Astrocyte of the hippocampus (primary cell): Measurements from ENCODE around the gene MCFD2.
"Not testable (repeated sequence)": the region's sequence is repeated elsewhere in the genome, so short reads cannot be mapped to it uniquely, and the experiment has no call there.

Experiments used
- DNase-seq: peaks from one replicate; pipeline ENCODE4 v3.0.0; 2011; ENCODE audit warnings: low read depth, low spot score

The MCFD2 gene

DNA sequence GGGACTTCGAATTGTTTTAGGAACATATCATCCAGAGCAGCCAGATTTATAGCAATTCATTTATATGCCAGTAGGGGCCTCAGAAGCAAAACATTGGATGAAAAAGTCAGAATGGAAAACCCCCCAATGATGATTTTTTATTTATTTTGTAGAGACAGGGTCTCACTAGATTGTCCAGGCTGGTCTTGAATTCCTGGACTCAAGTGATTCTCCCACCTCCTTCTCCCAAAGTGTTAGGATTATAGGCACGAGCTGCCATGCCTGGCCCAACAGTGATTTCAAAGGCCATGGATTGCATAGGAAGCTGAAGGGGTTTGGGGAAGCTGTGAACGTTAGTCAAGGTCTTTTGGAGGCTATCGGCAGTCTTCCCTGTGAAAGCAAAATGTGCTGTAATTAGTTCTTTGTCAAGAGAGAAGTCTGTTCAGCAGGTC lies 21.9 kb upstream of the MCFD2 start:
- peak; percentile 7 for DNase-seq

DNA sequence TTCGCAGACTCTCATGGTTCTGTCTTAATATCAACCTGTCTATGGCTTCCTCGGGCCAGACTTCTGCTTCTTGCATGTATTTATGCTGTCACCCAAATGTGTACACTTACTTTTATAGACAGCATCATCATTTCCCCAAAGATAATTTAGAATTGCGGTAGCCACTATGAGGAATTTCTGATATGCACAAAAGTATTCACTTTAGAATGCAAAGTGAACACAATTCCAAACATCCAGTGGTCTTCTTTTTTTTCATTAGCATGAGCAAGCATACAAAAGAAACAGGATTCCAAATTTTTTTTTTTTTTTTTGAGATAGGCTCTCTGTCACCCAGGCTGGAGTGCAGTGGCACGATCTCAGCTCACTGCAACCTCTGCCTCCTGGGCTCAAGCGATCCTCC lies 21.0 kb upstream of the MCFD2 start:
- peak; percentile 7 for DNase-seq

DNA sequence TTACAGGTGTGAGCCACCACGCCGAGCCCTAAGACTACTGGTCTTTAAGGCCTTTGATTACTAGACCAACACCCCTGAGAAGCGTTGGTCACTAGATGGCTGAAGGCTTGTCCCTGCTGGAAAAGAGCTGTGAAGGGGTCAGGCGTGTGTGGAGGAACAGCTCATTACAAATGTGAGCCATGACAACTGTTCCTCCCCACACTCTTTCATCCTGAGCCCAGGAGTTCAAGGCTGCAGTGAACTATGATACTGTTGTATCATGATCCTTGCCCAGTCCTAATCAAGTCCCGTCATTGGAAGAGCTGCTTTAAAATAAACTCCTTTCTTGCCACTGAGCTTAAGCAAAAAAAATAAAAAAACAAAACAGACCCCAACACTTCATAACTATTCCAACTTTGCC lies 19.5 kb upstream of the MCFD2 start:
- no peak for DNase-seq

DNA sequence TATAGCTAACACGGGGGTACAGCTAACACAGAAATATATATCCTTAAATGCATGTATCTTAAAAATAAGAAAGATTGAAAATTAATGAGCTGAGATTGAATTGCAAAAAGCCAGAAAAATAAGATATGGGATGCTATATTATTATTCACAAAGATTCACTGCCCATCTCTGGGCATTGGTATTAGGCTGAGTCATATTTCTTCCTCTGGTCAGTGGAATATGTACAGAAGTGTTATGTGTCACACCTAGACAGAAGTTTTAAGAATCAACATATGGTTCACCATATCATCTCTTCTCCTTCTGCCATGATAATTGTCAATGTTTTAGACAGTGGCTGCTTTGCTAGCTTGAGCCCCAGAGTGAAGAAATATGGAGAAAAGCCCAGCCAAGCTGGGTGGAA lies 14.0 kb upstream of the MCFD2 start:
- no peak for DNase-seq

DNA sequence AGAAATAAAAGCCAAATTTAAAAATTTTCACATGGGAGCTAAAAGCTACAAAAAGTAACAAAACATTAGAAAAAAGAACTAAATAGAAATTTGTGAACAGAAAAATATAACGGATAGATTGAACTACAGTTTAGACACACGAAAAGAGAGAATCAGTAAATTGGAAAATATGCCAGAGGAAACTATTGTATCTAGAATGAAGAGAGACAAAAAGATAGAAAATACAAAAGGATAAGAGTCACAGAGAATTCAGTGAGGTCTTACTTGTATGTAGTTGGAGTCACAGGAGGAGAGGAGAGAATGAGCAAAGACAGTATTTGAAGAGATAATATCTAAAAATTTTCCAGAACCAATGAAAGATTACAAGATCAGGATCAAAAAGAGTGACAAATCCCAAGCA lies 11.3 kb upstream of the MCFD2 start:
- DNase-seq = no peak

DNA sequence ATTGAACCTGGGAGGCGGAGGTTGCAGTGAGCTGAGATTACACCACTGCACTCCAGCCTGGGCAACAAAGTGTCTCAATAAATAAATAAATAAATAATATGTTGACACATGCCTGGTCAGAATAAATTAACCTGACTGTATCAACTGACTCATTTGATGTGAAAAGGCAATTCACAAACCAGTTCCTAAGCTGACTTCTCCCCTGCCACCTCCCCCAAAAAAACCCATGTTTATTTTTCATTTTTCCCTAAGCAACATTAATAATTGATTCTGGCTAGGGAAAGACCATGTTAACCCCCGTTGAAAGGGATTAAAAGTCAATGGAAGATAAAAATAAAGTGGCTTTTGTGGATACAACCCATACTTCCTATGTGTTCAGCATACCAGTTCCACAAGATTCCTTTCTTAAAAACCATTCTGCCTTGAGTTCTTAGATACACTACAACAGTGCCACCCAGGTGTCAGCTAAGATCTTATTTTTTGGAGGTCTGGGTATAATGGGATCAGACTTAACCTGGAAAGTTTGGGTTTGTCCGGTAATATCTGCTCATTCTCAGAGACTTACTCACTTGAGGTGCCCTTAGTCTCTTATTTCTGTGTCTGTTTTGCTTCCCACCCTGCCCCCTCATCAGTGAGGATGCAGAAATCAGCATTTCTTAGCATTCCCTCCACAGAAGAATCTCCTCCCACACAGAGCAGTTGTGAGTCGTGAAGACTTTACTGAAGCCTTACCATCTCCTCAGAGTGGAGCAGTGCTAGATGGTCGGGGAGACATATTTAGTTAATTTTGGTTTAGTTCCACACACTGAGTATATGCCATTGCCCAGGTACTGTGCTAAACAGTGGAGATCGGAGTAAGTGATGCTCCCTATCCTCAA lies 10.1 kb upstream of the MCFD2 start:
- no peak for DNase-seq

DNA sequence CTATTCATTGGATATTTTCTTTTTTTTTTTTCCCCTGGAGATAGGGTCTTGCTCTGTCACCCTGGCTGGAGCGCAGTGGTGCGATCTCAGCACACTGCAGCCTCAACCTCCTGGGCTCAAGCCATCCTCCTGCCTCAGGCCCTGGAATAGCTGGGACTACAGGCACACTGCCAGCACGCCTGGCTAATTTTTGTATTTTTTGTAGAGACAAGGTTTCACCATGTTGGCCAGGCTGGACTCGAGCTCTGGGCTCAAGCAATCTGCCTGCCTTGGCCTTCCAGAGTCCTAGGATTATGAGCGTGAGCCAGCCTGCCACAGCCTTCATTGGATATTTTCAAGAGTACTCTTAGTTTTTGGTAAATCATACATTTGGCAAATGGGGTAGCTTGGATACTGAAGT lies 9.0 kb upstream of the MCFD2 start:
- DNase-seq = no peak

DNA sequence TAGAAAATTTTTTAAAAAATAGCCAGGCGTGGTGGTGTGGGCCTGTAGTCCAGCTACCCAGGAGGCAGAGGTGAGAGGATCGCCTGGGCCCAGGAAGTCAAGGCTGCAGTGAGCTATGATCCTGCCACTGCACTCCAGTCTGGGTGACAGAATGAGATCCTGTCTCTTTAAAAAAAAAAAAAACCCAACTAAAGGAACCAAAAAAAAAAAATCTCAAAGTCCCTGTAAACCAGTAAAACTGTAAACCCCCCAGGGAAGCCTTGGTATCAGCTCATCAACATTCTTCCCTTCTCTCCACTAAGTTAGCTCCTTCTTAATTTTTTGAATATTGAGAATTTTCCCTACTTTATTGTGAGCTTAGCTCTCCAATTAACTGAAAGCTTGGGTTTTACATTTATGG lies 8.4 kb upstream of the MCFD2 start:
- DNase-seq = no peak

DNA sequence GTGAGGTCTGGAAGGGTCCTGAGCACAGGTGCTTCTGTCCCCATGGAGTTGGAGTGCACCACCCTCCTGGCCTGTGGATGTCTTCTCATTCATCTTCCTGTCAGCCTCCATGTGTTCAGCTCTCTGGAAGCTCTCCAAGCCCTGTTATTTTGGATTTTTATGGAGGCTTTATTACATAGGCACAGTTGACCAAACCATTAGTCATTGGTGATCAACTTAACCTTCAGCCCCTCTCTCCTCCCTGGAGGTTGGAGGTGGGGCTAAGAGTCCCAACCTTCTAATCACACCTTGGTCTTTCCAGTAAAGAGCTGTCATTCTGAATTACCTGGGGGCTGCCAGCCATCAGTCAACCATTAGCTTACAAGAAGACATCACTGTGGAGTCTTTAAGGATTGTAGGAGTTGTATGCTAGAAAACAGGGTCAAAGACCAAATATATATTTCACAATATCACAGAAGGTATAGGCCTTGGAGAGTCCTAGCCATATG lies 7.5 kb upstream of the MCFD2 start:
- no peak for DNase-seq

DNA sequence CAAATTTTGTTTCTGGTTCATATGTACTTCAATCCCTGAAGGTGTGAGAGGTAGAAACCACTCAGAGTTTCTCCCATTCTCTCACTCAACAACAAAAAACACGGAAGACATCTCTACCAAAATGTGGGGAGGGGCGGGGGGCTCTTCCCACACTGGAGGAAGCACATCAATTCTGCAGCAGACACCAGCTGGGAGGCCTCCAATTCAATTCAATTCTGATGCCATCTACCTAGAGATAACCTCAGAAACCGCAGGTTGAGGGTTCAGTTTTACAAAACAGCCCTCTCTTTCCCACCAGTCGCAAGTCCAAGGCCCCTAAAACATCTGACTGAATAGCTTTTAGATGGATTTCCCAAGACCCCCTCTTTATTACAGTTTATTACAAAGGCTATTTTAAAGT lies 7.0 kb upstream of the MCFD2 start:
- no peak for DNase-seq

DNA sequence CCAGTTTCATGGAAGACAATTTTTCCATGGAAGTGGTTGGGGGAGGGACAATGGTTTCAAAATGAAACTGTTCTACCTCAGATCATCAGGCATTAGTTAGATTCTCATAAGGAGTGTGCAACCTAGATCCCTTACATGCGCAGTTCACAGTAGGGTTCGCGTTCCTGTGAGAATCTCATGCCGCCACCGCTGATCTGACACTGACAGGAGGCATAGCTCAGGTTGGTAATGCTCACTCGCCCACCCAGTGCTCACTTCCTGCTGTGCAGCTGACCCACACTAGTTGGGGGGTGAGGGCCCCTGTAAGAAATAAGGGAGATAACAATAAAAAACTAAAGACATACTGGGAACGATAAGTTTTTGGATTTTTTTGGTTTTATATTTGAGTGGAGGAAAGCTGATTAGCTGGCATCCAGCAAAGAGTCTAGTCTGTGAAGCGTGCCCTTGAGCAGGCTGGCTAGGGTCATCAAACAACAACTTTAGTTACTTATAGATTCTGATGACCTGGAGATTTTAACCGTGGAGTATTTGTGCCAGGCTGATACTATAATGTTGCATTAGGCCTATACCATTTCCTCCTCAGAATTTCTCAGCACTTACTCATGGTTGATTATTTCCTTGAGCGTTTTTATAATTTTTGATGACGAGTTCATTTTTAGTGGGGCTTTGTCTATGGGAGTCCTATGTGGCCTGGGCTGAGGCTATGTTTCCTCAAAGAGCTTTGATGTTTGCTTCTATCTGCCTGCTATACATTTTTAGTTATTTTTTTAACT lies 6.3 kb upstream of the MCFD2 start:
- DNase-seq = no peak

DNA sequence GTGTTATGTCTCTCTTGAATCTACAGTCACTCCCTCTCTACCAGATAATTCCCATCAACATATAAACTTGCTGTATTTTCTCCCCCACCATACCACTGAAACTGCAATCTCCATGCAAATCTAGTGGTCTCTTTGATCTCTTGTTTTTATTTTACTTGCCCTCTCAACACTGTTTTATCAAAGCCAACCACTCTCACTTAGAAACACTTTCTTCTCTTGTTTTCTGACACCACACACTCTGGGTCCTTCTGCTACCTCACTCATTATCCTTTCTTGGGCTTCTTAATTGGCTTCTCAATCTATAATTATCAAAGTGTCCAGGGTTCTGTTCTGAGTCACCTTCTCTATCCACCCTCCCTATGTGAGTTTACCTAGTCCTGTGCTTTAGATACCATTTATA lies 2.0 kb upstream of the MCFD2 start:
- DNase-seq = no peak

DNA sequence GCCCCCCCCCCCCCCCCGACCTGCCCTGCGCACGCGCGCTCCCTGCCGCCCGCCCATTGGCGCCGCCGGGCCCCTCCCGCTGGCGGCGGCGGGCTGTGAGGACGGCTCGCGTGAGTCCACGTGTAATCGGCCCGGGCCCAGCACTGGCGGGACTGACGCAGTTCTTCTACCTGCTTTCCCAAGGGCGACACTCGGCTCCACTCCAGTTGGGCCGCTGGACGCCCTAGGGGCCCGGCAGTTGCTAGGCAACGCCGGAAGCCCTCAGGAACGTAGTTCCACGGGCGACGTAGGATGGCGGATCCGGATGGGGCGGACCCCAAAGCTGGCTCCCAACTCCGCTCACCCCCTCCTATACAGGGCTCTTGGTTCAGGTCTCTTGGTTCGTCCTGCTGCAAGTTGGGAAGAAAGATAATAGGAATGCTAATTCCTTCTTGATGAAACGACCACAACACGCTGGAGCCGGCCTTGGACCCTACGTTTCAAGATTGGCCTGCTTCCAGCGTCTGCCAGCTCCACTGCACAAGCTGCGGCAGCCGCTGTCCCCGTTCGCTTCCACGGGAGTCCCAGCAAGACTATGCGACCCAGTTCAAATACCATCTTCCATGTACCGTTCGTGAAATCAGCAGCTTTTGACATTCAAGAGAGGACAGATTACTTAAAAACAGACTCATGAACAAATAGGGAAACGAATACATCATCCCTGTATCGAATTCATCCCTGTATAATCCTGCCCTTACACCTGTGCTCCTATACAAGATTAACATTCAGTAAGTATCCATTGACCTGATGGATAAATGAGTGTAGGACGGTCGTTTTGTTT lies 415 bp upstream of the MCFD2 start:
- DNase-seq = peak; percentile 95

DNA sequence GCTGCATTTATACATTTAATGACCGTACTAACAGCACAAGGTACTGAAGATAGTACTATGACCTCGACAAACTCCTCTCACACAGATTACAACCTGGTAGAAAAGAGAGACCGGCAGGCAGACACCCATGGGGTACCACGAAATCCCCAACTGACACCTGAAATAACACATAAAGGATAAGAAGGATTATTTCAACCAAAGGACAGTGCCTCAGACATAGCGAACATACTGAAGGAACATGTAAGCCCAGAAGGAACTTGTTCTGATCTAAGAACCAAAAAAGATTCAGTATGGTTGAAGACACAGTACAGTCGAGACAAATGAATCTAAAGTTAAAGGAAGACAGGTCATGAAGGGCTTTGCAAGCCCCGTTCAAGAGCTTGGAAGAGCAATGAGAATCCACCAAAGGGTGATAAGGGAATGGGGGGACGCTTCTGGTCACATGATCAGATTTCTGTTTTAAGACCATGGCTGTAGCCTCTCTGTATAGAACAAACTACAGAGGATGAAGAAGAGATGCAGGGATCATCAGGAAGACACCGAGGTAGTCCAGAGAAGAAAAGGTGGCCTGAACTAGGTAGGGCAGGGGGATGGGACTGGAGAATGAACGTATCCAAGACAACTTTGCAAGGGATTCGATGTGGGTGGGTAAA lies 902 bp downstream of the MCFD2 start:
- no peak for DNase-seq

DNA sequence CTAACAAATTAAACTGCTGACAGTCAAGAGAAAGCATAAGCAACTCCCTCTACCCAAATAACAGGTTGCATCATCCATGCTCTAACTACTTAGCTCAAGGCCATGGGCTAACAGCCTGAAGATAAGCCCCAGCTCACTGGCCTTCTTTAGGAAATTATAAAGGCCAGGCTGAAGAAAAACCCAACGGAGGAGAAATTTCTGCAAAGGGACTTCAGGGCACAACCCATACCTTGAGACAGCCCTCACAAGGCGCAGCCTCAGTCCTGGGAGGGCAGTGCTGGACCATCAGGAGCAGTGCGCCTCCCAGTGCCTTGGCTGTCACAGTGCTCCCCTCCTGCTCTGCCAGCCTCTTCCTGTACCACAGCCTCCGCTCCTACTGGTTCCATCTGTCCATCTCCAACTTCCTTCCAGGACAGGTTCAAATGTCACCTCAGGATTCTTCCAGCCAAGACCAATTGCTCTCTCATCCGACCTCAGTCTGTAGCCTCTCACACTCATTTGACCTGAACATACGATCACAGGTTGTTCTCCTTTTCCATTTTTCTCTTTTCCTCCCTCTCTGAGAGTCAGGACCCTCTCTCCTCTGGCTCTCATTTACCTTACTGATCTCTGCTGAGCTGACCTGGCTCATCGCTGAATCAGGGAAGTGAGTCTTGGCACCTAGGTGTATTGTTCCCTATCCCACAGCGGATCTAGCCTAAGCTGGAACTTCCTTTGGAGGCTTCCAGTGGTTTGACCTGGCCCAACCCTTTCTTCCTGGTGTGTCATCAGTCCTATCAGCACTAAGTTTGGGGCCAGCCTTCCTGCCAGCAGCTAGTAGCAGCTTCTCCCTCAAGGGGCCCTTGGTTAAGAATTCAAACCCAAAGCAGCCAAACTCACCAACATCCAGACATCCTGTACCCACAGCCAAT lies 1.9 kb downstream of the MCFD2 start:
- peak; percentile 28 for DNase-seq

DNA sequence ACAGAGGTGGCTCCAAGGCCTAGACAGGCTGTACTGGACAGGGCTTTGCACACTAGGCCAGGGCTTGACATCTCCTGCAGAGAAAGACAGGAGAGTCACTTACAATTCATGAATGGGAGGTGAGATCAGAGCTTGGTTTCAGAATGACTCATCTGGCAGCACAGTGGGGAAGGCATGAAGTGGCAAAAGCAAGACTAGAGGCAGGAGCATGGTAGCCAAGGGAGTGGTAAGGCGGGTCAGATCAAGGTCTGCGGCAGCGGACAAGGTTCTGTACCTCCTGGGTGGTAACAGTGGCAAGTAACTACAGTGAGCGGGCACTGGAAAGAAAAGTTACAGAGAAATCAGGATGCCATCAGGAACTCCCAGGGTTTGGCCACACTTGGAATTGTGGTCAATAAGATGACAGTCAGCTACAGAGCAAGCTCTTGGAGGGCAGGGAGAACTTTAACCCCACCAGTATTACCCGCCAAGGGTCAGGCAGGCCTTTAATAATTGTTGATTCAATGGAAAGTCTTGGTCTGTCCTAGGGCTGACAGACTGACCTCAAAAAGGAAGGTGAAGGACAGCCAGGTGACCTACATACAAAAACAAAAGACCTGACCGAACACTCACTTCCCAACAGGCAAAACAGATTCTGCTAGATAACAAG lies 5.7 kb downstream of the MCFD2 start:
- DNase-seq = peak; percentile 95

DNA sequence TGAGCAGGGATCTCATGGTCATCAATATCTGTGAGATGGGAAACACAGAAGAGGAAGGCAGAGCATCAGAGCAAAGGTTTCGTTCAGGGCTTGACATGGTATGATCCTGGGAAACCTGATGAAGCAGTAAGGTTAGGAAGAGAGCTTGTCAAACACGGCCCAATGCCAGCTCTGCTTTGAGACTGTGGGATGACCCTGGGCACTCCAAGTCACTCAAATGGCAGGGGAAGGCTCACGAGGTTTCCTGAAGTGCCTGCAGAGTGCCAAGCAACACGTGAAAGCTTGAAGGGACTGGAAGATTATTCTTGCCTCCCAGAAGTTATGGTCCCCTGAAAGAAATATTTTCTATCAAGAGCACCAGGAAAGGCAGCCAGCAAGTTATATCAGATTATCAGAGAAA lies 6.5 kb downstream of the MCFD2 start:
- DNase-seq = no peak

DNA sequence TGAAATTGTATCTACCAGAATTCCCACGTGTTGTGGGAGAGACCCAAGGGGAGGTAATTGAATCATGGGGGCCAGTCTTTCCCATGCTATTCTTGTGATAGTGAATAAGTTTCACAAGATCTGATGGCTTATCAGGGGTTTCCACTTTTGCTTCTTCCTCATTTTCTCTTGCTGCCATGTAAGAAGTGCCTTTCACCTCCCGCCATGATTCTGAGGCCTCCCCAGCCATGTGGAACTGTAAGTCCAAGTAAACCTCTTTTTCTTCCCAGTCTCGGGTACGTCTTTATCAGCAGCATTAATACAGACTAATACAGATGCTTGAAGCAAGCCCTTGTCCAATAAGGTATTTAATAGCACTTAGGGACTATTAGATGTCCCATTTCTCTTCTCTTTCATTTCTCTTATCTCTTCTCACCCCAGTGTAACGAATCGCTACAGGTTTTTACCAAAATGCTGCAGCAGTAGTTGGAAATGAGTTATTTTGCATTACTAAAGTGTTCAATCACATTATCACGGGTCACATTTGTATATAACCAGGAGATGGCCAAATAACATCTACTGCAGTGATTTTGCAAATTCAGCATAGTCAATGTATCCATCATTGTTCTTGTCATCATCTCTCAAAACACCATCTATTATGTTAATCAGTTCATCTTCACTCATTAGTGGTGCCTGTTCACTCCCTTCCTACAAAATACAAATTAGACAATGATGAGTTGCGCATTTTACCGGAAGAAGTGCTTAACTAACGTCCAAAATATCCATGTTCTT lies 10.5 kb downstream of the MCFD2 start:
- not testable (repeated sequence) for DNase-seq

DNA sequence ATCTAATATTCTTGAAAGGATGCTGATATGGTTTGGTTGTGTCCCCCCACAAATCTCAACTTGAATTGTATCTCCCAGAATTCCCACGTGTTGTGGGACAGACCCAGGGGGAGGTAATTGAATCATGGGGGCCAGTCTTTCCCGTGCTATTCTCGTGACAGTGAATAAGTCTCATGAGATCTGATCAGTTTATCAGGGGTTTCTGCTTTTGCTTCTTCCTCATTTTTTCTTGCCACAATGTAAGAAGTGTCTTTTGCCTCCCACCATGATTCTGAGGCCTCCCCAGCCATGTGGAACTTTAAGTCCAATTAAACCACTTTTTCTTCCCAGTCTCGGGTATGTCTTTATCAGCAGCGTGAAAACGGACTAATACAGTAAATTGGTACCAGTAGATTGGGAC lies 12.6 kb downstream of the MCFD2 start:
- DNase-seq = not testable (repeated sequence)
